NCI-H2029 (cell line): Measurements from ENCODE around the gene DEFB121.
"Not testable (repeated sequence)": the region's sequence is repeated elsewhere in the genome, so short reads cannot be mapped to it uniquely, and the experiment has no call there.

Experiments
- DNase-seq: peaks from one replicate; lab custom pipeline; 2025; lab: John Stamatoyannopoulos, UW

DEFB121 gene, protein sequence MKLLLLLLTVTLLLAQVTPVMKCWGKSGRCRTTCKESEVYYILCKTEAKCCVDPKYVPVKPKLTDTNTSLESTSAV

DNA sequence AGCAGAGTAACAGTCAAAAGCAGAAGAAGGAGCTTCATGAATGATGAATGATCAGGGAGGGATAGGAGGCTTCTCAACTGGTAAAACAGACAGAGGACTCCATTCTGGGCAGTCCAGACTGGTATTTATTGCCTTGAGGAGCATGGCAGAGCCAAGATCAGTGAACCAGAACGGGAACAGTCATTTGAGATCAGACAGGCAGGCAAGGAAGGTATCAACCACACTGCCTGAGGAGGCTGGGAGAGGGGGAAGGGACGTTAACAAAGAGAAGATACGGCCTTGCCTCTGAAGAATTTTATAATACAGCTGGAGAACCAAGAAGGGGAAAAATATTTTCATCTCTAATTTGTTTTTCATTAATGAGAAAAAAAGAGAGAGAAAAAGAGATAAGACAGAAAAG, at the start of gene DEFB121:
DEFB121 (minus strand) TSS at position 101 of the 400 bp plus-strand sequence; CDS start at position 38, 63 bp downstream.
- no peak for DNase-seq

DNA sequence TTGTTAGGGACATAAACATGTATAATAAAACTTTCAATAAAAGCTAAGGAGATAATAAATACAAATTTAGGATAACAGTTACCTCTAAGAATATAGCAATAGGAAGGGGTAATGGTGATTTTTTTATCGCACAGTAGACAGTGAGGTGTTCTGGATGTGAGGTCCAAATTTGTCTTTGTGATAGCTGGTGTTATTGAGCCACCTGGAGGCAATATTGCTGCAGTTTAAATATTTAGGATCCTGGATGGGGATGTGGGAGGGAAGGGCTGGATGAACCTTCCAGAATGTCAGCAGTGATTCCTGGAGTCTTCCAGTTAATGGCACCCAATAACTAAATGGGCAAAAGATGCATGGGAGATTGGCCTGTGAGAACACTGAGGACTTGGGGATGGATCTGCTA, 48.3 kb upstream of the DEFB121 start:
- no peak for DNase-seq

GRCh38 chr20:31452575-31452974, 46.6 kb upstream of the DEFB121 start:
- no peak for DNase-seq

DNA sequence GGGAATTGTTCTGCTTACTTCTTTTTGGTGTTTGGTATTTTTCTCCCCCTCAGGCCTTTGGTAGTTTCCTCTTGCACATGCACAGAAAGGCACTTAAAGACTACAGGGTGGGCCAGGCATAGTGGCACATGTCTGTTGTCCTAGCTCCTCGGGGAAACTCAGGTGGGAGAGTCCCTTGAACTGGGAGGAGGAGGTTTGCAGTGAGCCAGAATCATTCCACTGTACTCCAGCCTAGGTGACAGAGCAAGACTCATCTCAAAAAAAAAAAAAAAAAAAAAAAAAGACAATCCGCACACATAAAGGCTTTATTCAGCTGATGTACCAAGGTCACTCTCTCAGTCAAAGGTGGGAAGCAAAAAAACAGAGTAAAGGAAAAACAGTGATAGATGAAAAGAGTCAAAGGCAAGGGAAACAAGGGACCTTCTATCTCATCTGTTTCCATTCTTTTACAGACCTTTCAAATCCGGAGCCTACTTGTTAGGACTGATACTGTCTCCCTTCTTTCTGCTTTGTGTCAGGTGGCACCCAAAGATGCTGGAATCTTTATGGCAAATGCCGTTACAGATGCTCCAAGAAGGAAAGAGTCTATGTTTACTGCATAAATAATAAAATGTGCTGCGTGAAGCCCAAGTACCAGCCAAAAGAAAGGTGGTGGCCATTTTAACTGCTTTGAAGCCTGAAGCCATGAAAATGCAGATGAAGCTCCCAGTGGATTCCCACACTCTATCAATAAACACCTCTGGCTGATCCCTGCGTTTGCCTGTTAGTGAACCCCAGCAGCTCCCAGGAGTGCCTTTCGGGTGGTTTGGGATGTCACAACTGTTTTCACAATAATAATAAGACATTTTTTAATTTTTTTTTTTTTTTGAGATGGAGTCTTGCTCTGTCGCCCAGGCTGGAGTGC, 43.7 kb upstream of the DEFB121 start:
- DNase-seq: no peak

DNA sequence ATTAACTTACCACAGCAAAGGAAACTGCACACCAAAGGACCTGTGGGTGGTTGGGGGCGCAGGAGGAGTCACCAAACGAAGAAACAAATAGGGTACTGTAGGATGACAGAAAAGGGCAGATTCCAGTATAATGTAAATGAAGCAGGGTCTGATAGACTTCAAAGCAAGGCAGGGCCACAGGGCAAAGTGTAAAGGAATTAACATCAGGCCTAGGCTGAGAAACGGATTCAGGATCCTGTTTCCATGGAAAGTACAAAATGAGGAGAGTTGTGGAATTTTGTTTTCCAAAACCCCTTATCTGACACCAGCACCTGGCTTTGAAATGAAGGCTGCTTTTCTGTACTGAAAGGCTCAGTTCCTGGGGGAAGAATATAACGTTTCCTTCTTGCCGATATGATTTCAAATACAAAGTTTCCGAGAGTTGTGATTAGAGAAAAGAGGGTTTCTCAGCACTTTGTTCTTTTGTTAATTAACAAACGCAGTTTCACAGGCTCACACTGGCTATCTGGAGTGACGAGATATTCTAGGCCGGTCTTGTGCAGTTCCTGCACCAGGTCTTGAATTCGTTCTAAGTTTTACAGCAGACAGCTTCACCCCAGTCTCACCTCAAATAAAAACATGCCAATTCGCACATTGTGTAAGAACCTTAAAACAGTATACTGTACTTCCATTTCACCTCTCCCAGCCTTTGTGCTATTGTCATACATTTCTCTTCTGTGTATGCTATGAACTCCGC, 40.2 kb upstream of the DEFB121 start:
- no peak for DNase-seq

DNA sequence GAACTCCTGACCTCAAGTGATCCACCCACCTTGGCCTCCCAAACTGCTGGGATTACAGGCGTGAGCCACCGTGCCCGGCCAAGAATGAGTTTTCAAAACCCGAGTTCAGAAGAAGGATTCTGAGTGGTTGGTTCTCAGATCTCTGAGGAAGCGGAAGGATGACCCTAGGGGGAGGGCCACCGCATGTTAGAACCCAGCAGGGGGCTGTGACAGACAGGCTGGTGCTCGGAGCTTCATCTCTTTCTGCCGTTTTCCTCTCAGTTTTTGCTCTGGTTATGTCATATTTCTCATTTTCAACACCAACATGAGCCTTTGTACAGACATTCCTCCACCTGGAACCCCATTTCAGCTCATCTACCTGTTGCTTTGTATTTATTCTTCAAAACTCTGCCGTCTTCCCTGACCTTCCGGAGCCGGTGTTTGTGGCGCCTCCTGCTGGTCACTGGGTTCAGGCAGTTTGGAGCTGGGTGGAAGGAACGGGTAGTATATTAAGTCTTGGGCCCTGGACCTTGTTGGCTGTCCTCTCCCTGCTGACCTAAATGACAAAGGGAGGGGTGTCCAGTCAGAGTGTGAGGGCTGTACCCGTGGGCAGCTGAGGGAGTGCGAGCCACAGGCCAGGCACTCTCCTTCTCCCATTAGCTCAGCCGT, 34.1 kb upstream of the DEFB121 start, which contains the start of gene DEFB123:
DEFB123 (plus strand) TSS at position 621 of the 648 bp plus-strand sequence. CDS start 67 bp downstream, outside the sequence.
- DNase-seq: no peak

DNA sequence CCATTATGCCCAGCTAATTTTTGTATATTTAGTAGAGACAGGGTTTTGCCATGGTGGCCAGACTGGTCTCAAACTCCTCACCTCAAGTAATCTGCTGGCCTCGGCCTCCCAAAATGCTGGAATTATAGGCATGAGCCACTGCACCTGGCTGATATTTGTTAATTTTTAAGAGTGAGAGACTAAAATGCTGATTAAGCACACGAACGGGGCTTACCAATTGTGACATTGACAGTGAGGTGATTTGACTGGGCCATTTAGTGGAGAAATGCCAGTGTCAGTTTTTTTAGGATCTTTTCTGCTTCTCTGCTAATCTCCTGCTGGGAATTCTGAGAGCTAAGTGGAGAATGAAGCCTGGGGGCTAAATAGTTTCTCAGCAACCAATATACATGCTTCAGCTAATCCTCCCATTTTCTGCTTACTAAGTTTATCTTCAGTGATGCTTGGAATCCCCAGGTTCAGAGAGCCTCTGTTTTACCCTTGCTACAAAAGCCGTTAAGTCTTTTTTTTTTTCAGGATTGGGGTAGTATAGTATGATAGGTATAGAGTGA, 24.6 kb upstream of the DEFB121 start:
- no peak for DNase-seq

DNA sequence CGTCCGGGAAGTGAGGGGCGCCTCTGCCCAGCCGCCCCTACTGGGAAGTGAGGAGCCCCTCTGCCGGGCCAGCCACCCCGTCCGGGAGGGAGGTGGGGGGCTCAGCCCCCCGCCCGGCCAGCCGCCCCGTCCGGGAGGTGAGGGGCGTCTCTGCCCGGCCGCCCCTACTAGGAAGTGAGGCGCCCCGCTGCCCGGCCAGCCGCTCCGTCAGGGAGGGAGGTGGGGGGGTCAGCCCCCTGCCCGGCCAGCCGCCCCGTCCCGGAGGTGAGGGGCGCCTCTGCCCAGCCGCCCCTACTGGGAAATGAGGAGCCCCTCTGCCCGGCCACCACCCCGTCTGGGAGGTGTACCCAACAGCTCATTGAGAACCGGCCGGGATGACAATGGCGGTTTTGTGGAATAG, 21.6 kb upstream of the DEFB121 start:
- not testable (repeated sequence) for DNase-seq

DNA sequence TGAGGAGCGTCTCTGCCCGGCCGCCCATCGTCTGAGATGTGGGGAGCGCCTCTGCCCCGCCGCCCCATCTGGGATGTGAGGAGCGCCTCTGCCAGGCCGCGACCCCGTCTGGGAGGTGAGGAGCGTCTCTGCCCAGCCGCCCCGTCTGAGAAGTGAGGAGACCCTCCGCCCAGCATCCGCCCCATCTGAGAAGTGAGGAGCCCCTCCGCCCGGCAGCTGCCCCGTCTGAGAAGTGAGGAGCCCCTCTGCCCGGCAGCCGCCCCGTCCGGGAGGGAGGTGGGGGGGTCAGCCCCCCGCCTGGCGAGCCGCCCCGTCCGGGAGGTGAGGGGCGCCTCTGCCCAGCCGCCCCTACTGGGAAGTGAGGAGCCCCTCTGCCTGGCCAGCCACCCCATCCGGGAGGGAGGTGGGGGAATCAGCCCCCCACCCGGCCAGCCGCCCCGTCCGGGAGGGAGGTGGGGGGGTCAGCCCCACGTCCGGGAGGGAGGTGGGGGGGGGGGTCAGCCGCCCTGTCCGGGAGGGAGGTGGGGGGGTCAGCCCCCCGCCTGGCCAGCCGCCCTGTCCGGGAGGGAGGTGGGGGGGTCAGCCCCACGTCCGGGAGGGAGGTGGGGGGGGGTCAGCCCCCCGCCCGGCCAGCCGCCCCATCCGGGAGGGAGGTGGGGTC, 21.0 kb upstream of the DEFB121 start:
- not testable (repeated sequence) for DNase-seq

DNA sequence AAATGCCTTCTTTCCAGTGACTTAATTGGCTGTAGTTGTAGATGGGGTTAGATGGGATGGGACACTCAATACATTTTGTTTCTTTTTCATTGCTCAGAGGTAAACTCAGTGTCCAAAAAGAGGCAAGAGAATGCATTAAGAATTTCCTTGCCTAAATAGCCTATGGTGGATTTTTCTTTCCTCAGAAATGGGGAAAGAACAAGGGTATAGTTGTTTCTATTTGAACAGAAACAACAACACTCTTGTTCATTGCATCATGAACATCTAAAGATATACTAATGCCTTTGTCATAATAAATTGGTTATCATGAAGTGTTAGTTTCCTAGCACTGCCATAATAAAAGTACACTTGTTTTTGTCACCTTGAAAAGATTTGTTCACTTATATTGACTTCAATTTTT, 19.8 kb upstream of the DEFB121 start:
- no peak for DNase-seq

DNA sequence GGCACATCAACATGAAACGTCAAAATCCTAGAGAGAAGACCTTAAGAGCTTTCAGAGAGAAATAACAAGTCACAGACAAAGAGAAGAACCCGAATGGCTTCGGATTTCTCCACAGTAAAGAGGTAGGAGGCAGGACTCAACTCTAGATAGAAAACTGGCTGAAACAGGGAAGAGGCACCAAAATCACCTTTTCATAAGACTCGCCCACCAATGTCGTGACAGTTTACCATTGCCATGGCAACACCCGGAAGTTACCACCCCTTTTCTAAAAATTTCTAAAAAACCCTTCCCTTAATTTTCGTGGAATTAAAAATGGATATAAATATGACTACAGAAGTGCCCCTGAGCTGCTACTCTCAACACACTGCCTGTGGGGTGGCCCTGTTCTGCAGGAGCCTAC, 12.3 kb upstream of the DEFB121 start:
- no peak for DNase-seq

DNA sequence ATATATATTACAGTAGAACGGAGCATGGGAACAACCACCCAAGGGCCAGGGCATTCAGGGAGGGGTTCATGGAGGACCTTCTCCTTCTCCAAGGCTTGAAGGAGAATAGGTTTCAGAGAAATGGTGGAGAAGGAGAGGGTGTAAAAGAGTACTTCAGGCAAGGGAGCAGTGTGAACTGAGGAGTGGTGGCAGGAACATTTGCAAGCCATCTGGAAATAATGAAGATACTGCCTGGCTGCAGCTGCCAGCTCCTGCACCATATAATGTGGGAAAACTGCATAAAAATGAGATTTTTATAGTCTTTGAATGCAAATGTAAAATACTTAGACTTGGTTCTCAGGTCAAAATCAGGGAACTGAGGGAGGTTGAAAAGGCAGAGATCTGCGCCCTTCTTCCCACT, 9.6 kb upstream of the DEFB121 start:
- DNase-seq: no peak

DNA sequence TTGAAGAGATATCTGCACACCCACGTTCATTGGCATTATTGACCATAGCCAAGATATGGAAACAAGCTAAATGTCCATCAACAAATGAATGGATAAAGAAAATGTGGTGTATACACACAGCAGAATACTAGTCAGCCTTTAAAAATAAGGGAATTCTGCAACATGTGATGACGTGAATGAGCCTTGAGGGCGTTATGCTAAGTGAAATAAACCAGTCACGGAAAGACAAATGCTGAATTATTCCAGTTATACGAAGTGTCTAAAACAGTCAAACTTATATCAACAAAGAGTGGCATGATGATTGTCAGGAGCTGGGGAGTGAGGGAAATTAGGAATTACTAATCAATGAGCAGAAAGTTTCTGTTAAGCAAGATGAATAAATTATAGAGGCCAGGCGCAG, 8.4 kb upstream of the DEFB121 start:
- no peak for DNase-seq

GRCh38 chr20:31410011-31410410, 4.0 kb upstream of the DEFB121 start:
- DNase-seq: no peak

DNA sequence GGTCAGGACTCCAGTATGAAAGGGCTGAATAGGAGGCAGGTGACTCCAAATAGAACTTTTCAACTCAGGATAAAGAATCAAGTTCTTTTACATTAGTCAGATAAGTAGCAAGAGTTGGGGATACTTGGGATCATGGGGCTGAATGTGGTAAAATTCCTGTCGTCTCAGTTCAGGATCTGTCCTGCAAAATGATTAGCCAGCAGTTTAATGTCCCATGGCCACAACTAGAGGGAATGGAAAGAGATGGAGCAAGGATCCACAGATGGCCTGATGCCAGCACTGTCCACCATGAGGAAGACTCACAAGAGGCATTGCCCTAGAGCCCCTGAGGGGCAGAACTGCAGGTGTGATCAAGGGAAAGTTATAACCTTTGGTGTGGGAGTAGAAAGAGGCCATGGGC, 2.1 kb downstream of the DEFB121 start:
- no peak for DNase-seq

DNA sequence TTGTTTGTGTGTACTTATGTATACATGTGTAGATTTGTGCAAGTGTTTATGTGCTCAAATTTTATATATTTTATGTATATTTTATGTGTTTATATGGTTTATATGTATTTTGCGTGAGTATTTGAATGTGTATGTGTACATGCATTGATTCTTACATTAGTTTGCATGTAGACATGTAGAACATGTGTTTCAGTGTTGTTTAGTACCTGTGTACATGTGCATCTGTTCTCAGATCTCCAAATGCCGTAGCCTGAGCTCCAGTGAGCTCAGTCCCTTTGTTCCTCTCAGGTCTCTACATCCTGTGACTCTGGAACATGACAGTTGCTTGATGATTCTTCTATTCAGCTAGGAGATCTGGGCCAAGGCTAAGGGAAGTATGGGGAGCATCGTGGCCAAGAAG, 11.1 kb downstream of the DEFB121 start:
- DNase-seq: no peak

DNA sequence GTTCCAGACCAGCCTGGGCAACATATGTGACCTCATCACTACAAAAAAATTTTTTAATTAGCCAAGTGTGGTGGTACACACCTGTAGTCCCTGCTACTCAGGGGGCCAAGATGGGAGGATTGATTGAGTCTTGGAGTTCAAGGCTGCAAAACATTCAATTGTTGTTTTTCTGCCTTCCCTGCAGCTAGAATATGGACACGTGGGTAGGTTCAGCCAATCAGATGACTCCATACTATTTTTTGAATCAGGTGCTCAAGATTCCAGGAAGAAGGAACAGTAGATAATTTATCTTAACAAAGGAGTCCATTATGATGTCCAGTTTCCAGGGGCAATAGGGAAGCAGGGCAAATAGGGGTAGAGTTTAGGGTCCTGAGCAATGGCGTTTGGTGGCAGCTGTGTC, 13.2 kb downstream of the DEFB121 start:
- no peak for DNase-seq

DNA sequence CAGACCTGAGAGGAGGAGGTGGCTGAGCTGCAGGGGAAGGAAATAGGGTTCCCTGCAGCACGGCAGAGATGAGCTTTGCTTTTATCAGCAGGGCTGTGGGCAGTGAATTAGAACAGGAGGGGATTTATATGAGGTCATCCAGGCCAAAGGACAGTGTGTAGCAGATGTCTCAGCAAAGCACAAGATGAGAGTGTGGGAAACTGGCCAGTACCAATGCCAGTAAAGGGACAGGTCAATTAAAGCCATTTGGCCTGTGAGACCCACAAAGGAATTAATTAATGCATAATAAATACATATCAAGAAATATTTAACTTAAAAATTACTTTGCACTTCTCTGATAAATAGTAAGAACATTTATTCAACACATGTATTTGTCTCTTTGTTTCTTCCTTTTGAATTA, 15.5 kb downstream of the DEFB121 start, which contains the start of gene DEFB119:
DEFB119 (minus strand) TSS at position 101 of the 400 bp plus-strand sequence. CDS start 107 bp downstream, outside the sequence.
- no peak for DNase-seq

- DNase-seq: no peak
These were observed 31.7 kb downstream of the DEFB121 start for GRCh38 chr20:31374346-31374745.

- no peak for DNase-seq
These were observed 37.7 kb downstream of the DEFB121 start, which contains the start of gene DEFB118 for GRCh38 chr20:31368301-31368700. Gene DEFB118, plus strand, starts transcription at chr20:31368601. Its CDS starts 50 bp downstream, at chr20:31368651.

DNA sequence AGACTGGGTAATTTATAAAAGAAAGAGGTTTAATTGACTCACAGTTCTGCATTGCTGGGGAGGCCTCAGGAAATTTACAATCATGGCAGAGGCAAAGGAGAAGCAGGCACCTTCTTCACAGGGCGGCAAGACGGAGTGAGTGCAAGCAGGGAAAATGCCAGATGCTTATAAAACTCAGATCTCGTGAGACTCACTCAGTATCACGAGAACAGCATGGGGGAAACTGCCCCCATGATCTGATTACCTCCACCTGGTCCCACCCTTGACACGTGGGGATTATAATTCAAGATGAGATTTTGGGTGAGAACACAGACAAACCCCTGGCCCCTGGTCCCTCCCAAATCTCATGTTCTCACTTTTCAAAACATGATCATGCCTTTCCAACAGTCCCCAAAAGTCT, 41.7 kb downstream of the DEFB121 start:
- DNase-seq: not testable (repeated sequence)
